HL-60/S4 treated with phorbol 12-myristate 13-acetate at 8.2 ng/mL for 4 days and 3 days (cell line): ENCODE measurements around the gene SUSD1.

Experiments
- in situ Hi-C: fragments of 300-500 bp; cut with MboI; formaldehyde crosslinking; loops from 2 replicates; pipeline ENCODE4 v1.15.0; 2022; ENCODE audit warnings: low sequenced_read_pairs

Gene SUSD1

DNA sequence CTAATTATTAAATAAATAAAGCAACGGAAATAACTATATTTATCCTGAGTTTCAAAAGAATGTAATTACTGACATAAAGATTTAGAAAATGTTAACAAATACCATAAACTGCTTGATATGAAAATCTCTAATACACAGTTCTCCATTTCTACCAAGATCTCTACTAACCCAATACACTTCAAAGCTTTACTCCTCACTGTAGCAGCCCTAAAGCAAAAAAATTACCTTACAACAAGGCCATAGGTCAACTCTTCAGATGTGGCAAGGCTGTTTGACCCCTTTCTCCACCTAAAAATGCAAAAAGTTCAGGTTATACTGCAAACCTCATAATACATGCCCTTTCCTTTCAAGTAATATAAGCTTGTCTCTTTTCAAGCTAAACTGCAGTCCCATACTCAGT lies 181.8 kb downstream of the SUSD1 start:
- in situ Hi-C loops: no loop called here

DNA sequence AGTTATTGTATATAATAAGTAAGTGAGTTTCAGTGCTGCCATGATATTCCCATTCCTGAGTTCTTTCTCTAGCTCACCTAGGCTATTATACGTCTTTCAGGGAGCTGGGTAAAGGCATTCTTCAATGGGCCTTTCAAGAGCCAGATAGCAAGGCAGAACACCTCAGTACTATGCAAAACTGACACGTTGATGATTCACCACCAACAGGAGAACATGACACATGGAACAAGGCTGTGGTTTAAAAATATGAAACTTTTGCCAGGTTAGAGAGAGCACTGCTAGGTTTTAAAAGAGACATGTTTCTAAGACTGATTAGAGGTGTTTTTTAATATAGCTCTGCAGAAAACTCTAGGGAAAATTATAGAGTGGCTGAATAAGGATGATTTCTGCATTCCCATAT lies 182.6 kb downstream of the SUSD1 start:
- in situ Hi-C loops: no loop called here

DNA sequence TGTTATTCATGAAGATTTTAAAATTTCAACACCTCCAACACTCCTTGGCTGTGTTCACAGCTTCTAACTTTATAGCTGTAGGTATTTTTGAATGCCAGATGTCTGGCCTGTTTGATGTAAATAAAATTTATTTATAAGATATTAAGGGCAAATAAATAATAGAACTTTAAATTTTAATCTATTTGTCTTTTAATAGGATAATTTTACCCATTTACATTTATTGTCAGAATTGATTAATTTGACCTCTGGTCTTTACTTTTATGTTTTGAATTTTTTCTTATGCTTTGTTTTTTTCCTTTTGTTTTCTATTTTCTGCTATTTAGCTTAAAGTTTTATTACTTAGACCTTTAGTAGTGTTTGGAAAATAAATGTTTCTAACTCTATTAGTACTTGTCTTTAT lies 183.9 kb downstream of the SUSD1 start:
- in situ Hi-C loops: no loop called here
